HG03139 (cell line): ENCODE results near the gene HGF.
A peak's percentile ranks its signal among the peaks of the same experiment; 100 is the strongest.
"Not testable (repeated sequence)": the region's sequence is repeated elsewhere in the genome, so short reads cannot be mapped to it uniquely, and the experiment has no call there.

Source experiments
- ATAC-seq: cut with Tn5 transposase; IDR thresholded peaks from one replicate; pipeline ENCODE4 v1.9.1; 2021; ENCODE audit not compliant: unreplicated experiment

The HGF gene

DNA sequence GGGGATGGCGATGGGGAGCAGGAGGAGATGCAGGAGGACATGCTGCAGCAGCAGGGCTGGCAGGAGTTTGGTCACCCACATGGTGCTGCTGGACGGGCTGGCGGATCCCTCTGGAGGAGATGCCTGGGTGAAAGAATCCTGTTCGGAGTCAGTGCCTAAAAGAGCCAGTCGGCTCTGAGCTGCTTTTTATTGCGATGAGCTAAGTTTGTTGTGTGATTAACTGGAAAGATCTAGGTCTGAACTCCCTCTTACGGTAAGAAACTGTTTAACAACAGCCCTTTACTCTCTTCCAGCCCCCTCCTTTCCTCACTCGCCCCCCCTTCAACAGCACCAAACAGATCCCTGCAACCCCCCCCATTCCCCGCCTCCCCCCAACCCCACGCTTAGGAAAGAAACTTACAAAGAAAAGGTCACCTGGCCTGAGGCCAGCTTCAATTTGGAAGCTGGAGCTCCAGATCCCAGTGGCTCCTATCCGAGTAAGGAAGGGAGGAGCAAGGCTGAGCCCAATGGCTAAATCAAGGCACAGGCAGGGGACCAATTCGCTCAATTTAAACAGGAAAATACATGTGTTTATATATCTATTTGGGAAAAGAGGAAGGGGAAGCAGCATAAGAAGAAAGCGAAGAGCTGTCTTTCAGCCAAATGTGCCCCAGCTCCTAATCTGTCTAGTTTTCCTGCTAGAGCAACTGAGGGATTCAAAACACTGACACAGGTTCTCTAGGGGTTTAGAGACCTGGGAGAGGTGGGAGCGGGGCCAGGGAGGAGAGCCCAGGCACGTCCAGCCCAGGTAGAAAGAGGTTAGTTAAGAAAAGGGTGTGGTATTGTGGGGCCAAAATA, at the start of gene HGF:
HGF (minus strand) TSS at position 157 of the 837 bp plus-strand sequence; CDS start at position 81, 76 bp downstream.
- no peak for ATAC-seq

DNA sequence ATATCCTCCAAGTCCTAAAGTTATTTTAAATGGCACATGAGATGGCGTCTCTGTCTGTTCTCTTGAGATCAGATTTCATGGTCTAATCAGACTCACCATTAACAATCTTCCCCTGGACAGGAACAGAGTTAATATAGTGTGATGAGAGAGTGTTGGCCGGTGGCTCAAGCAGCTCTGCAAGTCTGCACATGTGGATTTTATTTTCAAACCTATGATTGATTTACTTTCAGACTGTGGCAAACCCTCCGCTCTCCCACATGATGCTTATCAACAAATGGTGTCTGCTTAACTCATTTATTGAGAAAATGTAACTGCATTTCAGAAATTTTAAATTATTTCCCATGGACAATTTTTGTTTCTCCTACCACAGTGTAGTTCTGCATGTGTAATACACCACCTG, 46.5 kb upstream of the HGF start:
- no peak for ATAC-seq

DNA sequence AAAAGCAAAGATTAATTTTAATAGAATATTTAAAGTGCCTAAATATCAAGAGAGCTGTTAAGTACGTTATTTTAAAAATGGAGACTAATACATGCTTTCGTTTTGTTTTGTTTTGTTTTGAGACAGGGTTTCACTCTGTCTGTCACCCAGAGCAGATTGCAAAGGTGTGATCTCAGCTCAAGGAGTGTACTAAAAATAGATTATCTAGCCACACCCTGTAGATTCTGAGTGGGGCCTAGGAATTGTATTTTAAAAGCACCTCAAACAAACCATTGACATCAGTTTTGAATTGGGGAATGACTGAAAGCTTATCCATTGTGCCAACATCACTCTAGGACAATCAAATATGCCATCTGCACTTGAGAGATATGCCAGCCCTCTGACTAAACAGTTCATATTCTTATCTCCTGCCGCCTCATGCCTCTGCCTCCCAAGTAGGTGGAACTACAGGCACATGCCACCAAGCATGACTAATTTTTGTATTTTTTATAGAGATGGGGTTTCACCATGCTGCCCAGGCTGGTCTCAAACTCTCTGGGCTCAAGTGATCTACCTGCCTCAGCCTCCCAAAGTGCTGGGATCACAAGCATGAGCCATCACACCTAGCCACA, 43.1 kb upstream of the HGF start:
- peak; percentile 91 for ATAC-seq

GRCh38 chr7:81811956-81812865, 42.4 kb upstream of the HGF start:
- ATAC-seq: peak; percentile 50

- ATAC-seq: no peak
Observed at GRCh38 chr7:81810476-81811155, 40.8 kb upstream of the HGF start.

- ATAC-seq: not testable (repeated sequence)
Observed at GRCh38 chr7:81808310-81808709, 38.5 kb upstream of the HGF start.

- no peak for ATAC-seq
Observed at GRCh38 chr7:81803267-81803666, 33.4 kb upstream of the HGF start.

DNA sequence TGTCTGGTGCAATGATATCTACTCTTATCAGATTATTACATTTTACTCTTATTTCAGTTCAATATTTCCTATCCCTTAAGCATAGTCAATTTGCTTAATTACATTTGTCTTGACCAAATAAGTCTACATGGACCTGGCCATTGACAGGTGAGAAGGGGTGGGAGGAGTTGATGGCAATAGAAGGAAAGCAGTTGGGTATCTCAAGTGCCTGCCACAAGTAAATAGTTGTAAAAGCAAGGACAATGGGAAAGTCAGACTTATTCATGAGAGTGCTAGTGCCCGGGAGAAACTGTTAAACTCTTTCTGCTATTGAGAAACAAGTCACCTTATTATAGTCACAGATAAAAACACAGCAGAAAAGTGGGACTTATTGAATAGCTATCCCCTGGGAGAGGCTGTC, 32.4 kb upstream of the HGF start:
- no peak for ATAC-seq

DNA sequence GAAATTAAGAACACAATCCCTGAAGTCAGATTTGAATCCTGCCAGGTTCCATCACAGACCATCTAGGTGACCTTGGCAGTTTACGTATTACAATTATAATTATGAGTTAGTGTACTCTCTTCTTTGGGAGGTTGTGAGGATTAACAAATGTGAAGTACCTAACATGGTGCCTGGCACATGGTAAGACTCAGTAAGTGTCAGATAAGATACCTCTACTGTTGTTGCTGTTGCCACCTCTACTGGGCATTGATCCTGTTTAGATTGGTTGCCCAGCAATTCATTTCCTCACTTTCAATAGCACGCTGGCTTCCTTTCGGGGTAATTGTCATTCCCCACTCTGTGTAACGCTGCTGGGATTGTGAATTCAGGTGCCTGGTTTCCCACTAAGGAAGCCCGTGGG, 31.7 kb upstream of the HGF start:
- no peak for ATAC-seq

DNA sequence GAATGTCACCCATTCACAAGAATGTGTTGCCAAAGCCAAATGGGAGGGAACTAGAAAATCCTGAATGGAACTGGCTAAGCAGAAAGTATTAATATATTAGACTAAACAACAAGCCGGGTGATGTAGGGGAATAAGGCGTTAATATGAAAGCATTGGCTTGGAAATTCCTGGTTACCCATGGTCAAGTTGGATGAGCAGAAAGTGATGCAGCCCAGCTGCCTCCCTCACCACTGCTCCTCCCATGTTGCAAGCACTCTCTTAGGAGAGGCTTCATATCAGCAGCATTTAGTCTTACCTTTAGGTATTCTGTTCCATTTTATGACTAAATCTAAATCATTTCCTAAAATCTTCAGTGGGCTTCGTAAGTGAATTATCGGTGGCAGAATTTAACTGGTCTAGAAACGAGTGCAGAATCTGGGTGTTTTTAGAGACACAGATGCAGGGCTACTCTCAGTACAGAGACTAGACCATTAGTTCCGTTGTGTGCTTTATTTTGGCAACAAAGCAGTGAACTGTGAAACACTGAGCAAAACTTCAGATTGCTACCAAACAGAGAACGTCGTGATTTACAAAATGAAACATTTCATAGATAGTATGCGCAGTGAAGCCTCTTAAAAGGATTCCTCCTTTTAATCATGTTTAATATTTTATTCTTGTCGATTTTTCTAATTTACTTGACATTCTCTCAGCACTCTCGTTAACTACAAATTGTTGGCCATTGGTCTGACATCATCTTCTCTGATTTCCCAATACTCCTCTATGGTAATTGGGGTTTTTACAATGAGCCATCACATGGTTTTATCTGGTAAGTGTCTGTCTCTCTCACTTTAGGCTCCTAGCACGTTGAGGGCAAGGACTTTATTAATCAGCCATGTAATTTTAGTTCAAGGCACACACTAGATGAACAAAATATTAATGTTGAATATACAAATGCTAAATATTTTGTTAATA, 22.0 kb upstream of the HGF start:
- no peak for ATAC-seq

- no peak for ATAC-seq
Observed at GRCh38 chr7:81790686-81791085, 20.8 kb upstream of the HGF start.

- no peak for ATAC-seq
Observed at GRCh38 chr7:81790120-81790500, 20.3 kb upstream of the HGF start.

- no peak for ATAC-seq
Observed at GRCh38 chr7:81789406-81790119, 19.7 kb upstream of the HGF start.

GRCh38 chr7:81788246-81788645, 18.4 kb upstream of the HGF start:
- ATAC-seq: no peak

GRCh38 chr7:81783818-81784217, 14.0 kb upstream of the HGF start:
- no peak for ATAC-seq

DNA sequence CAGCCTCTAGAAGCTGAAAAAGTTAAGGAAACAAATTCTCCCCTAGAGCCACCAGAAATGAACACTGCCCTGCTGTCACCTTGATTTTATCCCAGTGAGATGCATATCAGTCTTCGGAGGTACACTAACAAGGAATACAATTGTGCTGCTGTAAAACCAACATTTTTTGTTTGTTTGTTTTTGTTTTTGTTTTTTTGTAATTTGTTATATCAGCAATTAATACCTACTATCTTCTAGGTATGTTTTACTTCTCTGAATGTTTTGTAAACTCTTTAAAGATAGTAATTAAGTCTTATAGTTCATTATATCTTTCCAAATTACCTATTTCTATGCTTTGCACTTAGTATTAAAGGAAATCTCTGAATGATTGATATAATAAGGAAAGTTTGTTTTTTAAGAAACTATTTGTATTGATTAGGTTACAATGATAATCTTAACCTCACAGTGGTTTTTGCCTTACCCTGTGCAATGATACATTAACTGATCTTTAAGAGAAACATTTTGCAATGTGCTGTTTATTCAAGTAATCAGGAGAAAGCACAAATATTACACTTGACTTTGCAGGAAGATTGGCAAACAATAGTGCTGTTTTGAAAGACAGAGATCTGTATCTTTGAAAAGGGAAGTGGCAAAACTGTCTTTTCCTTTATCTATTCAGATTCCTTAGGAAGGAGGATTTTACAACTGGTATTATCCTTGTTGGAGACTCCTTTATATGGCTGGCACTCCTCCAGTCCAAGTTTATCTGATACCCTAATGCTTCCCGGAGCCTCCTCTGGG, 11.3 kb upstream of the HGF start:
- ATAC-seq: no peak

DNA sequence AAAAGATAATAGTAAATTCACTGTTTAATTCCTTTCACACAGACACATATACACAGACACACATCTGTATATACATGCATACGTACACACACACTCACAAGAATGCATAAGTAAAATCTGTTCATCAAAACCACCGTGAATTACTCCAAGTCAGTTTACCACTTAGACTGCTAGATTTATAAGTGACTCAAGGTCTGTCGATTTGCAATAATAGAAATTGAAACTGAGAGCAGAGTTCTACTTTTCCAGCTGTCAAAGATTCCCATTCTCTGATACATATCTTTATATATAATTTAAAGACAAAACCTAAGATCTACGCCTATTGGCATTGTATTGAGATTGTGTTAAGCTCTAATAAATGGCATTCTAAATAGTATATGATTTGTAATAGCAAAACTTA, 9.9 kb upstream of the HGF start:
- ATAC-seq: no peak

- ATAC-seq: no peak
Observed at GRCh38 chr7:81777697-81778096, 7.8 kb upstream of the HGF start.
